ENCODE data around the gene HCLS1.

HCLS1 gene

DNA sequence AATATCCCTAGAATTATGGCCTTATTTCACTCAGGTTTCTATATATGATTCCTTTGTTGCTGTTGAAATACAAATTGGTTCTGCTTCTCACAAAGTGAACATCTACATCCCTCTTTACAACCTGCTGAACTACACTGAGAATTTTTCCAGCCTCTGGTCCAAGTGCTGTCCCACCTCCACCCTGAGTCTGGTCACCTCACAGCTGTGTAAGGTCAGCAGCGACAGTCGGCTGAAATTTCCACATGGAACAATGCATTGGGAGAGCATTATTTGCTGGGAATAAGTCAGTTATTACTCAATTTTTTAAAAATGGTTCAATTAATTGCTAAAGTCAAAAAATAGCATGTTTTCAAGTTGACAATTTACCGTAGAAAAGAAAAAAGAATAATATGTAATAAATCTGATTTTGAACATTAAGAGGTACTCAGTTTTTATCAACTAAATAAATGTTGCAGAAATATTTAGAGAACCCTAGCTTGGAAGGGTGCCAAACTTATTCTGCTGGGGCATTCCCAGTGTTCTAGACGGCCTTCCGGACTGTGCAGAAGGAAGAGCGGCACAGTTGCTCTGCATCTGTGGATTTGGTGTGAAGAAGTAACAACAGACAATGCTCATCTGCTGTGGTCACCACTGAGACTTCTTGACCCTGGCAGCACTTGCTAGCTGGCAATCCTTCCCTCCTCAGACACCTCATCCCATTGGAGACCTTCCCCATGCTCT lies 1.8 kb downstream of the HCLS1 start:
- no peak for DNase-seq (ENCODE audit: low read depth in 2 of 3, low spot score in 2 of 3)

DNA sequence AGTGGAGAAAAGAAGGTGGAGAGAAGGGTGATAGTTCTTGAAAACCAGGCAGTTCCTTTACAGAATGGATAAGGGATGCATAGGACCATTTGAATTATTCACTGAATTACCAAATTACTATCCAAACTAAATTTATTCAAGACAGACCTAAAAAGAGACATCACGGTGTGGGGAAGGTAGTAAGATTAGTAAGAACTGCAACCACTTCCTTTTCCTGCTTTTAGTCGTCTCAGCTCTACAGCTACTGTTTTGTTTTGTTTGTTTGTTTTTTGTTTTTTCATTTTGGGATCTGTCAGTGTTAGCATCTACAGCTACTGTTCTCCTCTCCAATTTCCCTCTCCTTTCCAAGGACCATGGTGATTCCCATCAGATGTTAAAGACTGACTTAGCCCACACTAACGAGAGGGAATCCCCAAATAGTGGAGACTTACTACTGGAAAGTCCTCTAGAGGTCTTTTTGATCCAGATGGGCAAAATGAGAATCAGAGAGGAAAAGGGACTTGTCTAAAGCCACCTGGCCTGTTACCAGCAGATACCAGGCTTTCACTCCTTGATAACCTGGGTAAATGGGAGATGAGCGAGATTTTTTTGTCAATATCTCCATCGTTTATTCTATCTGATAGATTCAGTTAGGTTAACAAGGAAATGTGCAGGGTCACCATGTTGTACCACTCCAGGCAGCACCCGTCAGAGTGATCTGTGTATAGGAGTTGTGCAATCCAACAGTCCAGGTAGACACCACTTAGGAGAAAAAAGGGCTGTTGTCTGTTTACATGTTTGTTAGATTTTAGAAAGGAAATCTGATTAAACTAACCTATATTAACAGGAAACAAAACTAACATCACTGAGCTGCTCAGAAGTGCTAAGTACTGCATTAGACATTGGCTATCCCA lies 6.0 kb downstream of the HCLS1 start:
- no peak for DNase-seq (ENCODE audit: low read depth in 2 of 3, low spot score in 2 of 3)

DNA sequence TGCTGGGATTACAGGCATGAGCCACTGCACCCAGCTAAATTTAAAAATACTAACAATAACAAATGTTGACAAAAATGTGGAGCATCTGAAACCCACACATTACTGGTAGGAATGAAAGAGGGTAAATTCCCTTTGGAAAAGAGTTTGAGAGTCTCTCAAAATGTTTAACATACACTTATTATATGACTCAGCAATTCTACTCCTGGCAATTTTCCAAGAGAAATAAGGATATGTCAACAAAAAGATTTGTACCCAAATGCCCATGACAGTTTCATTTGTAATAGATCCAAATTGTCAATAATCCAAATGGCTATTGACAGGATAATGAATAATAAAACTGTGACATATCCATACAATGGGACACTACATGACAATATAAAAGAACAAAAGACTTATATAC lies 9.0 kb downstream of the HCLS1 start:
- no peak for DNase-seq (ENCODE audit: low read depth in 2 of 3, low spot score in 2 of 3)

DNA sequence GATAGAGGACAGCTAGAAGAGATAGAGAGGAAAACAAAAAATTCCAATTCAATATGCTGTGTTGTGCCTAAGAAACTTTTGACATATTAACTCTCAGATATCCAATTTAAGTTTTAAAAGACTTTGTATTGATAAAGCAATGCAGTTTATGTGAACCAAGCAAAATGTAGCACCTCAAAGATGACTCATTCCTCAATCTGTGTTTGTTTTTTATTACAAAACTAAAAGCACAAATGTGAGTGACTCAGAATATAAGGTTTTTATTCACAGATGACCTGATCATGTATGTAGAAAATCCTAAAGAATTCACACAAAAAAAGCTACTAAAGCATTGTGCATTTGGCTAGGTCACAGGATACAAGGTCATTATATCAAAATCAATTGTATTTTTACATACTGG lies 11.1 kb downstream of the HCLS1 start:
- no peak for DNase-seq (ENCODE audit: low read depth in 2 of 3, low spot score in 2 of 3)

DNA sequence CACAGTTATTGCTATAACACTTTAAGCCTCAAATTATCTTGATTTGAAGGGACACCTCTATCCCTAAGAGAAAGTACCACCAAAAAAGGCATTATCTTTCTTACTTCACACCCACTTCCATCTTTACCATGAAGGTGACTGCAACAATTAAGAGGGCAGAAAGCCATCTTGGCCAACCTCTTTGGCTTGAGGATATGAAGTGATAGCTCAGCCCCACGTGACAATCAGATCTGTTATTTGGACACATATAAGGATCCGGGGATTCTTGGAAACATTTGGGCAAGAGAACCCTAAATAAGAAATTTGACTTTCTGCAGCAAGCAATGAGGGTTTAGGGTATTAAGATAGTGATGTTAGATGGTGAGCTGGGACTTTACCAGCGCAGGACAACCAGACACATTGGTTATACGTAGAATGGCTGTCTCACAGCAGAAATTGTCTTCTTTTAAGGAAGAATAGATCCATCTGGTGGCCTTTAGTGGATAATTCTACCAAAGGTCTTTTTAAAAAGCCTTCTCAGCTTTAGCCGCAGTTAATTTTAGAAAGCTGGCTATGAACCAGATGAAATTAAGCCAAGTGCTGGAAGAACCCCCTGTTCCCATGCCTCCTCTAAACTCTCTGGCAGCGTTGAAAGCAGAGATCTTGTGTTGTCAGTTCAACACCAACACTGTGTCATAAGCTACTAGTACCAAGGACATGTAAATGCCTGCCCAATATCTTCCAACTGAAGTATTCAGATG lies 12.3 kb downstream of the HCLS1 start:
- DNase-seq (ENCODE audit: low read depth in 2 of 3, low spot score in 2 of 3): no peak

DNA sequence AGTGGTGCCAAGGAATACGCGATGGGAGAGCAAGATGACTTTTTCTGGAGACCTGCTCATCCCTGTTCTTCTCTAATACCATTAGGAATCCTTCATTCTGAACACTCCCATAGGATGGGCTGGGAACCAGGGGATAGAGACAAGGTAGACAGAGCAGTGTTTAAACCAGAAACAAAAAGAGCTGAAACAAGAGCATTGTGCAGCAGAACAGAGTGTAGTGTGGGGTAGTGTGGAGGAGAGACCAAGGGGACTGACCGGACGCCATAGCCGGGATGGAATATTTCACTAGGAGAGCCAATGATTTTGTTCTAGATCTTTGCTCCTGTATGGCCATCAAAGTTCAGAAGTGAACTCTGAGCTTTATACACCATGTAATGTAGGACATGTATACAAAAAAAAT lies 15.6 kb downstream of the HCLS1 start:
- no peak for DNase-seq (ENCODE audit: low read depth in 2 of 3, low spot score in 2 of 3)

DNA sequence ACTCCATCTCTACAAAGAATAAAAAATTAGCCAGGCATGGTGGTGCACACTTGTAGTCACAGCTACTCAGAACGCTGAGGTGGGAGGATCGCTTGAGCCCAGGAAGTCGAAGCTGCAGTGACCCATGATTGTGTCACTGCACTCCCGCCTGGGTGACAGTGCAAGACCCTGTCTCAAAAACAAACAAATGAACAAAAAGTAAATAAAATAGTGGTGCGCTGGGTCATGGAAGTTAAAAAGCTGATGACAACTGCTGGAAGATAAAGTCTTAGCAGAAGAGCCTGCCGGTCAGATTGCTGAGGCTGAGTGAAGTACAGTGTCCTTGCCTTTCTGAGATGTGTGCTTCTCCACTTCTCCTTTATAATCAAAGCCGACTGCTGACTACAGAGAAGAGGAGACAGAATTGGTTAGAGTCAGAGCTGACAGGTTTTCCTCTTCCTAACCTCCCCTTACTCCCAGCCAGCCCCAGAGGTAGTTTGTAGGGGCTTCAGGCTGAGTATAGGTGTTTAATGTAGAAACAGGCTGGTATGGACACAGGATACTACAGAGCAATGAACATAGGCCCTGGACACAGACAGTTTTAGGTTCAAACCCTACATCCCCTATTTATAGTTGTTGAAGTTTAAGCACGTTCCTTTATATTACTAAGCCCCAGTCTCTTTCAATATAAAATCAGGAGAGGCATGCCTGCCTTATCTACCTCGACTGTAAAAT lies 17.9 kb downstream of the HCLS1 start:
- no peak for DNase-seq (ENCODE audit: low read depth in 2 of 3, low spot score in 2 of 3)

DNA sequence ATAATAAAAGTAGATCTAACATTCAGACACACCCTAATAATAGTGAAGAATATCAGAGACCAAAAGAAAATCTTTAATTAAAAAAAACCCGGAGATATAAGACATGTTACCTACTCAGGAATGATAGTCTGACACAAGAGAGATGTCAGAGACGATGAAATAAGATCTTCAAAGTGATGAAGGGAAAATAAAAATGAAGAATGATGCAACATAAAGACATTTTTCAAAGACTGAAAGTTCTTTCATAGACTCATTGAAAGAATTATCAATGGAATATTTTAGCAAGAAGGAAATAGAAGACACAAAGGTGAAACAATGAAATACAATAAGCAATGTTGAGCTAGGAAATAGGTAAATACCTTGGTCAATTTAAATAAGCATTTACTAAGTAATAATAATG lies 19.6 kb downstream of the HCLS1 start:
- no peak for DNase-seq (ENCODE audit: low read depth in 2 of 3, low spot score in 2 of 3)

DNA sequence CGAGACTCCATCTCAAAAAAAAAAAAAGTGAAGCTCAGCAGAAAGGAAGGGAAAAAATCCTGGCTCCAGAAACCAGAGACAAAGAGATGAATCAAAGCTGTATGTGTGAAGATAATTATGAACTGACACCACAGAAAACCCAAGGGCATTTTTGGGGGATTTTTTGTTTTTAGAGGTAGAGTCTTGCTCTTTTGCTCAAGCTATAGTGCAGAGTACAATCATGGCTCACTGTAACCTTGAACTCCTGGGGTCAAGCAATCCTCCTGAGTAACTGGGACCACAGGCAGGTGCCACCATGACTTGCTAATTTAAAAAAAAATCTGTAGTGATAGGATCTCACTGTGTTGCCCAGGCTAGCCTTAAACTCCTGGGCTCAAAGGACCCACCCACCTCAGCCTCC lies 22.8 kb downstream of the HCLS1 start:
- no peak for DNase-seq (ENCODE audit: low read depth in 2 of 3, low spot score in 2 of 3)

DNA sequence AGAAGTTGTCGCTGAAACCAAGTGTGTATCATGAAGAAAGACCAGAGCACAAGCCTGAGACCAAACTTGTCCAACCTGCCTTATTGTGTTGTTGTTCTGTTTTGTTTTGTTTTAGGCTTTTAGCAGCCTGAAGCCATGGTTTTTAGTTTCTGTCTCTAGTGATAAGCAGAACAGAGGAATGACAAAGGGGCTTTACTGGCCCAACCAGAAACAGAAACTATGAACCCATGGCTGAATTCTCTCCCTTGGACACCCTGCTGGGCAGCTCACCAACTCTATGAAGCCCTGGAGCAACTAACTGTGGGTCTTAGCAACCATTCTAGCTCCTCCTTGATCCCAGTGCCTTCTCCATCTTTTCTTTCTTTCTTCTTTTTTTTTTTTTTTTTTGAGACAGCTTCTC lies 30.3 kb downstream of the HCLS1 start:
- no peak for DNase-seq (ENCODE audit: low read depth in 2 of 3, low spot score in 2 of 3)

DNA sequence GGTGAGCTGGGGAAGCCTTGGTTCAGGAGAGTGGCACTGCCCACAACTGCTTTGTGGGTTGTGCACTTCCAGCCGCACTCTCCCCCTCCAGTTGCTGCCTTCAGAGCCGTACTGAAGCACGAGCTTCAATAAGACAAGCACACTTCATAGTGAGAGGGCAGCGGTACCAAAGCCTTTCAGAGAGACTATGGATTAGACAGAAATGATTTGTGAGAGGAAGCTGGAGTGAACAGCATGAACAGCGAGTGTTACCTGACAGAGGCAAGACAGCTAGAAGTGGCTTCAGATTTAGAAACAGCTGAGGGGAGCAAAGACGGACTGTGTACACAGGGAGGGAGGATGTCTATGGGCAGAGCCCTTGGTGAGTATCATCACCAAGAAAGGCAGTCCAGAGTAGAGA lies 31.1 kb downstream of the HCLS1 start:
- no peak for DNase-seq (ENCODE audit: low read depth in 2 of 3, low spot score in 2 of 3)

DNA sequence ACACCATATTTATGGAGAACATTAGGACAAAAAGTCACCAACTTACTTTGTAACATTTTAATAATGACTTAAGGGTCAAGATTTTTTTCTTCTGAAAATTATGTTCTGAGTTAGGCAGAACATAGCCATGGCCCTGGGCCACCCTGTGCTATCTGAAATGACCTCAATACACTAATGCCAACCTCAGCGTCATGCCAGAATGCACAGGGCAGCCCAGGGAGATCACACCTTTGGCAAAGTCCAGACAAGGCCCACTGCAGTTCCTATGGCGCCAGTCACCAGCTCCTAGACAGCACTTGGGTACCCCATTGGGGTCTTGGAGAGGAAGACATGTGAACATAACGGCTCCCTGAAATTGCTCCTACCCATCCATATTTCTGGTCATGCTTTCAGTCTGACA lies 33.1 kb downstream of the HCLS1 start:
- DNase-seq (ENCODE audit: low read depth in 2 of 3, low spot score in 2 of 3): no peak

DNA sequence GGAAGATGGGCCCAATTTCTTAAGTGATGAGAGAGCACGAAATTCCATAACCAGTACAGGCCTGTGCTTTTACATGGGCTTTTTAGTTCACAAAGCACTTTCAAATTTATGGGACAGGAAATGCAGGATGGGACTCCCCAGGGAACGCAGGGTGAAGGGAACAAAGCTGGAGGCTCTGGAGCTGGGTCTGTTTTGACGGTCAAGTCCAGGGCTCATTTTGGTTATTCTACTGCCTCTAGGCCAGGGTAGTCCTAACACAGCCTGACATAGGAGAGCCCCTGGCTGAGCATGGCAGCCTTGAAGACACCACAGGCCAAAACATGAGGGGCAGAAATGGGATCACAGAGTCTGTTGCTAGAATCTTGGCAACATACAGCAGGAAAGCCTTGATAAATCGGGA lies 33.5 kb downstream of the HCLS1 start:
- DNase-seq (ENCODE audit: low read depth in 2 of 3, low spot score in 2 of 3): no peak

DNA sequence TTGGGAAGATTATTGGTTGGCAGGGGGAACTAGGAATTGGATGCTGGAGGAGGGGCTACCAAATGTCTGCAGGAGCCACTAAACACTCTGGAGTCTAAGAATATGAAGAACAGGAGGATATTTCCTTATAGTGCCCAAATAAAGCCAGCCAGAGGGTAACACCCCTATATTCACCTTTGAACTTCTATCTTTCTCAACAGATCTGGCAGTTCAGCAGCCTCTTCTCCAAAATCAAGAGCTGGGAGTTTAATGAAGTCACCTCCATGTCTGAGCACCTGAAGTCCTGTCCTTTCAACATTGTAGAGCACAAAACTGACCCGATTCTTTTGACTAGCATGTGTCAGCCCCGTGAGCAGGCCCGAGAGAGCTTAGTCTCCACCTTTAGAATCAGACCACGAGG lies 34.2 kb downstream of the HCLS1 start:
- DNase-seq (ENCODE audit: low read depth in 2 of 3, low spot score in 2 of 3): no peak

DNA sequence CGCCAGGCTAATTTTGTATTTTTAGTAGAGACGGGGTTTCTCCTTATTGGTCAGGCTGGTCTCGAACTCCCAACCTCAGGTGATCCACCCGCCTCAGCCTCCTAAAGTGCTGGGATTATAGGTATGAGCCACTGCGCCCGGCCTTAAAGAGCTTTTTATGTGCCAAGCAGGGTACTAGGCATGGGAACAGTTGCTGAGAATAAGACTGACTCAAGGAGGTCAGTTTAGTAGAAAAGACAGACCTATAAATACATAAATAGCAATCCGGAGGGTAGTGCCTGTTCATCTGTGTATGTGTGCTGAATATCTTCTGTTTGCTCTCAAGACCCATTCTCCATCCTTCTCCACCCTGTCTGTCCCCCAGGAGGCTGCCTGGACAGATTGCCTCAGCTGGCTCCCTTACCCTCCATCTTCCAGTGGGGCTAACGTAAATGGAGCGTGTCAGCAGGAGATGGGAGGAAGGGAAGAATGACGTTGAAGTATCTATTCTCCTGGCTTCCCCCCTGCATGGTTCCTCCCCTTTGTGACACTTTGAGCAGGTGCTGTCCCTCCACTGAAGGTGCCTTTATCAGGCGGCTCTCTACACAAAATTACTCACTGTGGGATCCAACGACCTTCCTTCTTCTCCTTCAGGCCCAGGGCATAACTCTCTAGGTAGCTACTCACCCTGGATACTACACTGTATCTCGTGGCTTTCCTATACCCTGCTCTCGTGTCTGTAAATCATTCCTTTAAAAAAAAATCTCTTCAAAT lies 36.4 kb downstream of the HCLS1 start:
- no peak for DNase-seq (ENCODE audit: low read depth in 2 of 3, low spot score in 2 of 3)

DNA sequence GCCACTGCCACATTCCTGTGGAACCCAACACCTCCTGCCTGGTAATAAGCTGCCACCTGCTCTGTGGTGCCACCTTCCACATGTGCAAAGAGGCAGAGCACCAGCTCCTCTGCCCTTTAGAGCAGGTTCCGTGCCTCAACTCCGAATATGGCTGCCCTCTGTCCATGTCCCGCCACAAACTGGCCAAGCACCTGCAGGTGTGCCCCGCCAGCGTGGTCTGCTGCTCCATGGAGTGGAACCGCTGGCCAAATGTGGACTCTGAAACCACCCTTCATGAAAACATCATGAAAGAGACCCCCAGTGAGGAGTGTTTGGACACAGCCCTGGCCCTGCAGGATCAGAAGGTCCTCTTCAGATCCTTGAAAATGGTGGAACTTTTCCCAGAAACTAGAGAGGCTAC lies 39.2 kb downstream of the HCLS1 start:
- no peak for DNase-seq (ENCODE audit: low read depth in 2 of 3, low spot score in 2 of 3)

DNA sequence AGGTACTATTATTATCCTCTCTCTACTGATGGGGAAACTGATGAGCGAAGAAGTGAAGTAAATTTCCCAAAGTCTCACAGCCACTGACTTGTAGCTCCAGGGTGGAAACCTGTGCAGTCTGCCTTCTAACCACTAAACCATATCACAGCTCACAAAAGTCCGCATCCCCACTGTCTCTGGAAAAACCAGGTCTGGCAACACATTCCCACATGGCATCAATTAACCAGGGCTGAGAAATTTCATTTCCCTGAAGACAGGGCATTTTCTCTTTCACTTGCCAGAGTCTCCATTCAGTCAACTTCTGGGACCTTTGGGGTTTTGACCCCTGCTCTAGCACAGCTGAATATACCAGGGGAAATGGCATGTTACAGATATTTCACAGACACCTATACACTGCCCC lies 41.0 kb downstream of the HCLS1 start:
- no peak for DNase-seq (ENCODE audit: low read depth in 2 of 3, low spot score in 2 of 3)

DNA sequence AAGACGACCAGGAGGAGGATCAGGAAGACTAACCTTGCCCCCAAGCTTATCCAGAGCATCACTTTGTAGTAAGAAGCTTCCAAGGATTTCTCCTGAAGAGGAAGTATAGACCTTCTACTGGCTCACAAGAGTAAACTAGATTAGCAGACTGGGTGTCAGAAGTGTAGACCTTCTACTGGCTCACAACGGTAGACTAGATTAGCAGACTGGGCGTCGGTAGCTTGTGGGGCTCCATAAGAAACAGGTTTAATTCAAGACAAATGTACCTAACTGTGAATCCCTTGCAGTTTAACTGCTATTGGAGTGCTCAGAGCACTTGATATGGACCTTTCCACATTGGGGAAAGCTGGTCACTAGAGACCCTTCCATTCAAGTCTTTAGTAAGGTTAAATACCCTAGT lies 54.6 kb downstream of the HCLS1 start:
- DNase-seq (ENCODE audit: low read depth in 2 of 3, low spot score in 2 of 3): no peak

DNA sequence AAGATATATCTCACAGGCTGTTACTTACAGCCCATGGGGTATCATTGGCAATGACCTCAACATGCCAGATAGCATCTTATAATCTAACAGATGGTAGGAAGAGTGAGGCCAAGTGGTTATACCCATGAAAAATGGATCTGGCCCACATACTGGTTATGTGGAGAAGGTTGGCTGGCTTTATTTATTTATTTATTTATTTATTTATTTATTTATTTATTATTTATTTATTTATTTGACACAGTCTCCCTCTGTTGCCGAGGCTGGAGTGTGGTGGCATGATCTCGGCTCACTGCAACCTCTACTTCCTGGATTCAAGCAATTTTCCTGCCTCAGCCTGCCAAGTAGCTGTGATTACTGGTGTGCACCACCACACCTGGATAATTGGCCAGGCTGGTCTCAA lies 55.9 kb downstream of the HCLS1 start:
- DNase-seq (ENCODE audit: low read depth in 2 of 3, low spot score in 2 of 3): no peak

DNA sequence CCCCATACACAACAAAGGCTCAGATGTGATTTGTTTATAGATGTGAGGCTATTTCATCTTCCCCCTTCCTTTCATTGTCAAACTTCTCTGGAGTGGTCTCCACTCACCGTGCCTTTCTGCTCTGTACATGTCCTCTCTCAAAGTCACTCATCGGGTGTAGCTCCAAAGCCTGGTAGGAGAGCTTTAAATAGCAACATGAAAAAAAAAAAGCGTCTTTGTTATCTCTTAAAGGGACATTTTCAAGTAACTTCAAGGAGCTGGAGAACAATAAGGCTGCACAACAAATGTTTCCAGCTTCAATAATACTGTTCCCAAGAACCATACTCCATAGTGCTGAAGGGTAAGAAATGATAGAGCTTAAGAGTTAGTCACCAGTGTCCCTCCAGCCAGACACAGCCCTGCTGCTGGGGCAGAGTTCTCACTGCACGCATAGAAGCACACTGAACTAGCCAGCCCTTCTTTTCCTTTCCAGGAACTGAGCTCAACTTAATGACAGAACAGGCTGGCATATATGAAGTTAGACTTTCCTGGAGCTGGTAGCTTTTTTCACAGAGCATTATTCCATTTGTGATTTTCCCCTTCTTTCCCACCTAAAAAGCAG lies 59.4 kb downstream of the HCLS1 start:
- no peak for DNase-seq (ENCODE audit: low read depth in 2 of 3, low spot score in 2 of 3)

Measured in activated CD8-positive, alpha-beta memory T cell treated with anti-CD3 and anti-CD28 coated beads for 48 hours (primary cell).